K562 (cell line): ENCODE results near the gene AGFG2. TPM values are rescaled to one million over a fixed set of nuclear protein-coding genes. Genes with fewer than 3 reads are reported as not detected.
A peak's percentile ranks its signal among the peaks of the same experiment; 100 is the strongest.

Experiments used
- DDX20 ChIP-seq: fragments of 450-650 bp; IDR thresholded peaks from 2 replicates; pipeline ENCODE4 v1.6.1; 2016; ENCODE audit warnings: missing genetic modification characterization, low read depth, mild to moderate bottlenecking, missing compliant biosample characterization, moderate library complexity
- DMBX1 ChIP-seq: fragments of 250-450 bp; sonication (Bioruptor Pico); IDR thresholded peaks from 2 replicates; pipeline ENCODE4 v1.8.0; 2022; ENCODE audit warnings: inconsistent platforms, mild to moderate bottlenecking, moderate library complexity, borderline replicate concordance
- ELF2 ChIP-seq: fragments of 250-450 bp; sonication (Bioruptor Pico); IDR thresholded peaks from 2 replicates; pipeline ENCODE4 v1.5.0; 2021; ENCODE audit warnings: mild to moderate bottlenecking
- EP400 ChIP-seq: fragments of 450-650 bp; IDR thresholded peaks from 2 replicates; pipeline ENCODE4 v1.6.1; 2017; ENCODE audit warnings: antibody characterized with exemption, mild to moderate bottlenecking, moderate library complexity
- GATAD2B ChIP-seq: fragments of 450-650 bp; IDR thresholded peaks from 2 replicates; pipeline ENCODE4 v1.6.1; 2017; ENCODE audit warnings: mild to moderate bottlenecking, borderline replicate concordance
- GTF2E2 ChIP-seq: fragments of 200-800 bp; sonication (Bioruptor generic); IDR thresholded peaks from 2 replicates; pipeline ENCODE4 v1.6.1; 2016; ENCODE audit warnings: missing genetic modification characterization, missing compliant biosample characterization
- JUND ChIP-seq, 2 experiments: IDR thresholded peaks; 2 replicates in 1 of 2; 3 replicates in 1 of 2; pipeline ENCODE4 v1.6.1; 2011; ENCODE audit warnings: borderline replicate concordance in 2 of 2, low read depth in 2 of 2, low read length in 2 of 2, improper control_type of control experiment in 1 of 2, missing biosample characterization in 1 of 2, missing genetic modification characterization in 1 of 2, missing genetic modification reagents in 1 of 2
- NELFE ChIP-seq: IDR thresholded peaks from 2 replicates; pipeline ENCODE4 v1.6.1; 2011; ENCODE audit warnings: mild to moderate bottlenecking; ENCODE audit not compliant: insufficient read depth, insufficient read length
- RFX1 ChIP-seq: fragments of 450-650 bp; IDR thresholded peaks from 2 replicates; pipeline ENCODE4 v1.6.1; 2016; ENCODE audit warnings: mild to moderate bottlenecking, moderate library complexity
- SIN3A ChIP-seq, 2 experiments: fragments of 150-350 bp in 1 of 2; IDR thresholded peaks; 2 replicates each; pipeline ENCODE4 v1.6.1; 2011 to 2016; ENCODE audit warnings: borderline replicate concordance in 2 of 2, low read depth in 2 of 2, low read length in 2 of 2, mild to moderate bottlenecking in 2 of 2, moderate library complexity in 2 of 2; ENCODE audit not compliant: control insufficient read depth in 1 of 2
- STAT5B ChIP-seq: fragments of 250-450 bp; sonication (Bioruptor Pico); IDR thresholded peaks from 2 replicates; pipeline ENCODE4 v1.8.0; 2021; ENCODE audit warnings: mild to moderate bottlenecking, inconsistent platforms
- TOE1 ChIP-seq, 2 experiments: fragments of 450-650 bp in 1 of 2; sonication (generic) in 1 of 2; formaldehyde crosslinking in 1 of 2; IDR thresholded peaks; 2 replicates each; pipeline versions ENCODE4 v1.7.1 to v1.8.0; 2016 to 2022; ENCODE audit warnings: borderline replicate concordance in 2 of 2, mild to moderate bottlenecking in 2 of 2, antibody characterized with exemption in 1 of 2, inconsistent platforms in 1 of 2, low read depth in 1 of 2, missing genetic modification reagents in 1 of 2, moderate library complexity in 1 of 2
- XRCC3 ChIP-seq: fragments of 450-650 bp; IDR thresholded peaks from 2 replicates; pipeline ENCODE4 v1.6.1; 2017; ENCODE audit warnings: mild to moderate bottlenecking, moderate library complexity
- ZNF124 ChIP-seq: sonication (generic); formaldehyde crosslinking; IDR thresholded peaks from 2 replicates; pipeline ENCODE4 v1.8.1; 2022; ENCODE audit warnings: missing genetic modification reagents
- polyA plus RNA-seq, 8 experiments: library from polyadenylated mRNA; depleted of rRNA in 4 of 8; stranded (reverse) in 5 of 8; unstranded in 3 of 8; fragments of >200 nt; fragmentation: Nextera tagmentation in 2 of 8; fragmentation: Illumina TruSeq in 1 of 8; extraction: Ambion mirVana in 2 of 8; extraction: Trizol in 1 of 8; gene quantifications; 2 replicates each; pipeline versions ENCODE4 v1.2.1 to v1.2.3, GENCODE V29; 2011 to 2014; ENCODE audit warnings: inconsistent platforms in 1 of 8, missing spikeins in 1 of 8
- total RNA-seq, 7 experiments: library from RNA; depleted of rRNA in 6 of 7; stranded (reverse); fragments of >200 nt in 6 of 7; fragmentation: Illumina TruSeq in 2 of 7; extraction: Trizol in 2 of 7; gene quantifications; 2 replicates each; pipeline versions ENCODE4 v1.2.1 to v1.2.3, GENCODE V29; 2011 to 2021; ENCODE audit warnings: low replicate concordance in 1 of 7
- TF ChIP-seq, protein P1 (sequence below): fragments of 450-650 bp; IDR thresholded peaks from 2 replicates; pipeline ENCODE4 v1.6.1; 2014; ENCODE audit warnings: low read depth, mild to moderate bottlenecking, moderate library complexity, borderline replicate concordance
- TF ChIP-seq, protein P2 (sequence below): sonication (generic); formaldehyde crosslinking; IDR thresholded peaks from 2 replicates; pipeline ENCODE4 v1.8.1; 2023; ENCODE audit warnings: mild to moderate bottlenecking, missing genetic modification reagents
- TF ChIP-seq, protein P3 (sequence below): fragments of 250-450 bp; sonication (Bioruptor Pico); IDR thresholded peaks from 2 replicates; pipeline ENCODE4 v1.8.0; 2022; ENCODE audit warnings: inconsistent platforms, mild to moderate bottlenecking, moderate library complexity, borderline replicate concordance
- TF ChIP-seq, protein P4 (sequence below), 2 experiments: fragments of 450-650 bp; conservative IDR thresholded peaks; 2 replicates each; pipeline ENCODE4 v1.6.1; 2017; ENCODE audit warnings: mild to moderate bottlenecking in 2 of 2, moderate library complexity in 2 of 2

AGFG2 gene
- total and polyA plus RNA-seq, 9 of the 15 experiments (the other 6 are each of a cell fraction or from before 2014, with no cell fraction given): 0.31 to 23.1 (median 6.5) TPM

DNA sequence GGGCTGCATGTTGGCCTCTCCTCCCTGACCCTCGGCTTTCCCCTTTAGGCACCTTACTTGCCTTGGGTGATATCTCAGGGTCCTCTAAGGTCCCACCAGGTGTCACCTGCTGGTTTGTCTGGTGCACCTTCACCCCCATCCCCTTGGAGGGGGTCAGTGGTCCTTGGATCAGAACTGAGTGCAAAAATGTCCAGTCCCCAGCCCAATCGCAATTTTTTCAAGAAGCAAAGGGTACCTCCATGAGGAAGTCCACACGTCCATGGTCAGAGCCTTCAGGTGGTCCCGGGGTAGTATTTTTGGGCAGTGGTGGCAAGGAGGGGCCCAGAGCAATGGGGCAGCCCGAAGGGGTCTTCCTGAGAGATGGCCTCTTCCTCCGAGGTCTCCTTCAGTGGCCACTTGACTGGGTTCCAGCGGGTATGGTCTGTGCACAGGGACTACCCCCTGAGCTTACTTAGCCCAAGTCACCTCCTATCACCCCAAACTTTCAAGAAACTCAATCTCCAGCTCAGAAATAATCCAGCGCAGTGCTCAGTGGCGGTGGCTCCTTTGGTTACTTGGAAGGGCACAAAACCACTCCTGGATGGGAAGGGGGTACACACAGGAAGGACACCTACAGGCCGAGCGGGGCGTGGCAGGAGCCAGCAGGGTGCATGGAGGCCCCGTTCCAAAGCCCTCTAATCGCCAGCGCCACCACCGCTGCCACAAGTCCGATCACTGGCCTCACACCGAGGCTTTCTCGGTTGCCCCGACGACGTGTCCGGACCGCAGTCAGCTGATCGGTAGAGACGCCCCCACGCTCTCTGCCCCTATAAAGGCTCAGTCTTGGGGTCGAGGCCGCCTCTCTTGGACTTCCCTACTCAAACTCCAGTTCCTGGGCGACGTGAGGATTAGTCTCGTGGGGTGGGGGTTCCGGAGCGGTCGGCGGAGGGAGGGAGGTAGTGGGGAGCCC is 30.2 kb downstream of the AGFG2 start (continued):
- TF ChIP-seq ELF2 (CRISPR knock-in tag) (no peak), GATAD2B (0 out of 2 replicates have a peak, but pooled peaks have one; percentile 46), TOE1 (IDR thresholded peaks at IDR 0.05; ENCODE audit: borderline replicate concordance) (no peak), TOE1 (CRISPR knock-in tag; IDR thresholded peaks at IDR 0.05; ENCODE audit: borderline replicate concordance, low read depth) (no peak), NELFE (no peak), XRCC3 (no peak), GTF2E2 (tag) (no peak), DDX20 (tag) (no peak), STAT5B (no peak), JUND (IDR thresholded peaks at IDR 0.05; ENCODE audit: borderline replicate concordance, low read depth, low read length) (0 out of 2 replicates have a peak, but pooled peaks have one; percentile 11), JUND (tag; IDR thresholded peaks at IDR 0.05; ENCODE audit: borderline replicate concordance, low read depth, low read length) (no peak), ZNF124 (CRISPR knock-in tag) (no peak), SIN3A (IDR thresholded peaks at IDR 0.05; ENCODE audit: borderline replicate concordance in 2 of 2, control insufficient read depth in 1 of 2, low read depth in 2 of 2, low read length in 2 of 2) (0 out of 4 replicates have a peak, but pooled peaks of 1 of the 2 experiments have one; percentile 29), EP400 (no peak), DMBX1 (CRISPR knock-in tag) (no peak), RFX1 (peak; percentile 77)
- TF ChIP-seq, protein P1, sequence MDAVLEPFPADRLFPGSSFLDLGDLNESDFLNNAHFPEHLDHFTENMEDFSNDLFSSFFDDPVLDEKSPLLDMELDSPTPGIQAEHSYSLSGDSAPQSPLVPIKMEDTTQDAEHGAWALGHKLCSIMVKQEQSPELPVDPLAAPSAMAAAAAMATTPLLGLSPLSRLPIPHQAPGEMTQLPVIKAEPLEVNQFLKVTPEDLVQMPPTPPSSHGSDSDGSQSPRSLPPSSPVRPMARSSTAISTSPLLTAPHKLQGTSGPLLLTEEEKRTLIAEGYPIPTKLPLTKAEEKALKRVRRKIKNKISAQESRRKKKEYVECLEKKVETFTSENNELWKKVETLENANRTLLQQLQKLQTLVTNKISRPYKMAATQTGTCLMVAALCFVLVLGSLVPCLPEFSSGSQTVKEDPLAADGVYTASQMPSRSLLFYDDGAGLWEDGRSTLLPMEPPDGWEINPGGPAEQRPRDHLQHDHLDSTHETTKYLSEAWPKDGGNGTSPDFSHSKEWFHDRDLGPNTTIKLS: peak; percentile 32; the same call in 1 of the 2 replicates
- TF ChIP-seq, protein P2, sequence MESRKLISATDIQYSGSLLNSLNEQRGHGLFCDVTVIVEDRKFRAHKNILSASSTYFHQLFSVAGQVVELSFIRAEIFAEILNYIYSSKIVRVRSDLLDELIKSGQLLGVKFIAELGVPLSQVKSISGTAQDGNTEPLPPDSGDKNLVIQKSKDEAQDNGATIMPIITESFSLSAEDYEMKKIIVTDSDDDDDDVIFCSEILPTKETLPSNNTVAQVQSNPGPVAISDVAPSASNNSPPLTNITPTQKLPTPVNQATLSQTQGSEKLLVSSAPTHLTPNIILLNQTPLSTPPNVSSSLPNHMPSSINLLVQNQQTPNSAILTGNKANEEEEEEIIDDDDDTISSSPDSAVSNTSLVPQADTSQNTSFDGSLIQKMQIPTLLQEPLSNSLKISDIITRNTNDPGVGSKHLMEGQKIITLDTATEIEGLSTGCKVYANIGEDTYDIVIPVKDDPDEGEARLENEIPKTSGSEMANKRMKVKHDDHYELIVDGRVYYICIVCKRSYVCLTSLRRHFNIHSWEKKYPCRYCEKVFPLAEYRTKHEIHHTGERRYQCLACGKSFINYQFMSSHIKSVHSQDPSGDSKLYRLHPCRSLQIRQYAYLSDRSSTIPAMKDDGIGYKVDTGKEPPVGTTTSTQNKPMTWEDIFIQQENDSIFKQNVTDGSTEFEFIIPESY (CRISPR knock-in tag): 0 out of 2 replicates have a peak, but pooled peaks have one; percentile 19
- TF ChIP-seq, protein P3, sequence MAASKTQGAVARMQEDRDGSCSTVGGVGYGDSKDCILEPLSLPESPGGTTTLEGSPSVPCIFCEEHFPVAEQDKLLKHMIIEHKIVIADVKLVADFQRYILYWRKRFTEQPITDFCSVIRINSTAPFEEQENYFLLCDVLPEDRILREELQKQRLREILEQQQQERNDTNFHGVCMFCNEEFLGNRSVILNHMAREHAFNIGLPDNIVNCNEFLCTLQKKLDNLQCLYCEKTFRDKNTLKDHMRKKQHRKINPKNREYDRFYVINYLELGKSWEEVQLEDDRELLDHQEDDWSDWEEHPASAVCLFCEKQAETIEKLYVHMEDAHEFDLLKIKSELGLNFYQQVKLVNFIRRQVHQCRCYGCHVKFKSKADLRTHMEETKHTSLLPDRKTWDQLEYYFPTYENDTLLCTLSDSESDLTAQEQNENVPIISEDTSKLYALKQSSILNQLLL (CRISPR knock-in tag): no peak
- TF ChIP-seq, protein P4, sequence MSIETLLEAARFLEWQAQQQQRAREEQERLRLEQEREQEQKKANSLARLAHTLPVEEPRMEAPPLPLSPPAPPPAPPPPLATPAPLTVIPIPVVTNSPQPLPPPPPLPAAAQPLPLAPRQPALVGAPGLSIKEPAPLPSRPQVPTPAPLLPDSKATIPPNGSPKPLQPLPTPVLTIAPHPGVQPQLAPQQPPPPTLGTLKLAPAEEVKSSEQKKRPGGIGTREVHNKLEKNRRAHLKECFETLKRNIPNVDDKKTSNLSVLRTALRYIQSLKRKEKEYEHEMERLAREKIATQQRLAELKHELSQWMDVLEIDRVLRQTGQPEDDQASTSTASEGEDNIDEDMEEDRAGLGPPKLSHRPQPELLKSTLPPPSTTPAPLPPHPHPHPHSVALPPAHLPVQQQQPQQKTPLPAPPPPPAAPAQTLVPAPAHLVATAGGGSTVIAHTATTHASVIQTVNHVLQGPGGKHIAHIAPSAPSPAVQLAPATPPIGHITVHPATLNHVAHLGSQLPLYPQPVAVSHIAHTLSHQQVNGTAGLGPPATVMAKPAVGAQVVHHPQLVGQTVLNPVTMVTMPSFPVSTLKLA (conservative IDR thresholded peaks at IDR 0.05): no peak
